ENCODE measurements around the gene ELF4. TPM values are rescaled to one million over a fixed set of nuclear protein-coding genes. Genes with fewer than 3 reads are reported as not detected.

The ELF4 gene
- total RNA-seq, 4 donors from 2014 or later, result 8.2 to 11.7 (median 10.2) TPM

GRCh38 chrX:130091980-130092522, 18.2 kb downstream of the ELF4 start:
- H3K27ac ChIP-seq, result peak overlapping the region in 1 of 4 donors; percentile 26

GRCh38 chrX:130090364-130090763, 19.9 kb downstream of the ELF4 start:
- peaks cover 0 to 17% (median under 1%) of the 10 kb centered on the region in 4 donors for H3K4me1 ChIP-seq
- H3K9me3 ChIP-seq, result no peaks in the 10 kb centered on the region
- H3K4me3 ChIP-seq, result no peak overlapping the region
- no peaks in the 10 kb centered on the region for H3K36me3 ChIP-seq
- WGBS, 2 donors, result 79% methylated on average over 3 of the region's 3 CpGs
- TF ChIP-seq CTCF (IDR thresholded peaks at IDR 0.05) (no peak), POLR2A (IDR thresholded peaks at IDR 0.05) (no peak), EP300 (IDR thresholded peaks at IDR 0.05) (no peak)
- H3K27ac ChIP-seq, result no peak overlapping the region
- H3K27me3 ChIP-seq, result no peaks in the 10 kb centered on the region
- no peak for DNase-seq (ENCODE audit: low spot score in 2 of 2)

More at GRCh38 chrX:130091980-130092522, 18.2 kb downstream of the ELF4 start:
- Histone ChIP-seq H3K27me3 (no peaks in the 10 kb centered on the region), H3K36me3 (no peaks in the 10 kb centered on the region), H3K4me3 (peak overlapping the region in 1 of 4 donors; percentile 9), H3K9me3 (no peaks in the 10 kb centered on the region), H3K4me1 (peaks cover 0 to 13% (median 0%) of the 10 kb centered on the region in 4 donors)
- no peak for TF ChIP-seq POLR2A (IDR thresholded peaks at IDR 0.05)
- no peak for TF ChIP-seq CTCF (IDR thresholded peaks at IDR 0.05)
- no peak for TF ChIP-seq EP300 (IDR thresholded peaks at IDR 0.05)
- no peak for DNase-seq (ENCODE audit: low spot score in 2 of 2)
- WGBS, 2 donors, result 28 to 44% methylated on average over 5 to 10 of the region's 10 CpGs

GRCh38 chrX:130086447-130087206, 23.7 kb downstream of the ELF4 start:
- 73 to 77% methylated on average over 12 to 13 of the region's 13 CpGs for WGBS, 2 donors
- no peaks in the 10 kb centered on the region for H3K36me3 ChIP-seq
- H3K27me3 ChIP-seq, result no peaks in the 10 kb centered on the region
- H3K9me3 ChIP-seq, result no peaks in the 10 kb centered on the region
- H3K27ac ChIP-seq, result peak overlapping the region in 2 of 4 donors; percentile 33 to 45
- TF ChIP-seq CTCF (IDR thresholded peaks at IDR 0.05) (no peak), EP300 (IDR thresholded peaks at IDR 0.05) (no peak), POLR2A (IDR thresholded peaks at IDR 0.05) (no peak)
- DNase-seq (ENCODE audit: low spot score in 2 of 2), result no peak
- peaks cover 0 to 34% (median 10%) of the 10 kb centered on the region in 4 donors for H3K4me1 ChIP-seq
- H3K4me3 ChIP-seq, result no peak overlapping the region

- peak overlapping the region in 3 of 4 donors; percentile 13 to 45 (median 33) for H3K27ac ChIP-seq
- H3K27me3 ChIP-seq, result no peaks in the 10 kb centered on the region
- WGBS, 2 donors, result 76 to 78% methylated on average over 9 to 11 of the region's 11 CpGs
- peaks cover 0 to 38% (median 10%) of the 10 kb centered on the region in 4 donors for H3K4me1 ChIP-seq
- H3K4me3 ChIP-seq, result no peak overlapping the region
- DNase-seq (ENCODE audit: low spot score in 2 of 2), result no peak
- no peaks in the 10 kb centered on the region for H3K36me3 ChIP-seq
- TF ChIP-seq EP300 (IDR thresholded peaks at IDR 0.05) (peak in 1 of 2 donors; percentile 26), POLR2A (IDR thresholded peaks at IDR 0.05) (no peak)
- no peaks in the 10 kb centered on the region for H3K9me3 ChIP-seq
Measured at GRCh38 chrX:130085551-130086446, 24.5 kb downstream of the ELF4 start.

GRCh38 chrX:130084631-130085237, 25.6 kb downstream of the ELF4 start:
- Histone ChIP-seq H3K4me3 (no peak overlapping the region), H3K9me3 (no peaks in the 10 kb centered on the region), H3K36me3 (no peaks in the 10 kb centered on the region), H3K27me3 (no peaks in the 10 kb centered on the region), H3K4me1 (peaks cover 0 to 38% (median 10%) of the 10 kb centered on the region in 4 donors), H3K27ac (peak overlapping the region in 2 of 4 donors; percentile 19 to 33)
- DNase-seq (ENCODE audit: low spot score in 2 of 2), result no peak
- TF ChIP-seq CTCF (IDR thresholded peaks at IDR 0.05) (no peak), POLR2A (IDR thresholded peaks at IDR 0.05) (no peak), EP300 (IDR thresholded peaks at IDR 0.05) (no peak)
- WGBS, 2 donors, result 40 to 74% methylated on average over 2 to 9 of the region's 9 CpGs
